GM12891 (cell line): ENCODE measurements around the gene MRAS.

ENCODE experiments used
- PAX5 ChIP-seq: IDR thresholded peaks from 2 replicates; pipeline ENCODE4 v1.6.1; 2011; ENCODE audit warnings: low read length, moderate library complexity, mild to moderate bottlenecking; ENCODE audit not compliant: insufficient read depth, severe bottlenecking
- POLR2A ChIP-seq: IDR thresholded peaks from 2 replicates; pipeline ENCODE4 v1.6.1; 2011; ENCODE audit warnings: low read depth, low read length, control low read depth
- POLR2AphosphoS5 ChIP-seq: IDR thresholded peaks from 2 replicates; pipeline ENCODE4 v1.6.1; 2011; ENCODE audit warnings: low read depth, low read length, control low read depth
- POU2F2 ChIP-seq: IDR thresholded peaks from 2 replicates; pipeline ENCODE4 v1.6.1; 2011; ENCODE audit warnings: low read depth, mild to moderate bottlenecking, control low read depth, low read length, moderate library complexity
- TAF1 ChIP-seq: IDR thresholded peaks from 2 replicates; pipeline ENCODE4 v1.6.1; 2011; ENCODE audit warnings: low read depth, low read length, control low read depth

DNA sequence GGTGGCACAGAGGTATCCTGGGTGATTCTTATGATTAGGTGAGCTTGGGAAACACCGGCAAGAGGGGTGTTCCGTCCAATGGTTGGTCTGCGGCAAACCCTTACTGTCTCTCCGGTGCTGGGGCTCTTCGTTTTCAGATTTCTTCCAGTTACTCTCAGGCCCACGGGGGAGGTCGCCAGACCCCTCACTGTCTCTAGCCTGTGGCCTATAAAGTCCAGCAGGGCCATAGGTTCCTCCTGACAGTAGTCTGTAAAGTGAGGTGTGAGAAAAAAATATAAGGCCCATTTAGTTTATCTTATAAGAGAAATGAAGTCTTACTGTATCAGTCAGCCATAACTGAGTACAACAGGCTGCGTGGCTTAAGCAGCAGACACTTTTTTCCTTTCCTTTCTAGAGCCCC lies 87.5 kb downstream of the MRAS start:
- TF ChIP-seq POLR2A, result no peak
- TF ChIP-seq POLR2AphosphoS5, result no peak
- no peak for TF ChIP-seq TAF1
- no peak for TF ChIP-seq POU2F2
- no peak for TF ChIP-seq PAX5
